Cardiac fibroblast (primary cell): ENCODE results near the gene CLEC16A.

Source experiments
- DNase-seq, 2 donors: peaks; one replicate each; pipeline versions ENCODE4 v3.0.0 to v3.0.0-alpha.2; 2010; ENCODE audit warnings: low read depth in 2 of 2
- H3K4me3 ChIP-seq, 2 donors: replicated peaks in 1 of 2; 1 replicate in 1 of 2; 2 replicates in 1 of 2; pipeline ENCODE4 v1.5.1; 2011; ENCODE audit warnings: low read depth in 2 of 2, low read length in 2 of 2, mild to moderate bottlenecking in 2 of 2, moderate library complexity in 1 of 2
- TF ChIP-seq, protein P1 (sequence below): IDR thresholded peaks from one replicate; pipeline ENCODE4 v1.5.1; 2011; ENCODE audit warnings: low read depth, mild to moderate bottlenecking, low read length, inconsistent platforms

The CLEC16A gene

DNA sequence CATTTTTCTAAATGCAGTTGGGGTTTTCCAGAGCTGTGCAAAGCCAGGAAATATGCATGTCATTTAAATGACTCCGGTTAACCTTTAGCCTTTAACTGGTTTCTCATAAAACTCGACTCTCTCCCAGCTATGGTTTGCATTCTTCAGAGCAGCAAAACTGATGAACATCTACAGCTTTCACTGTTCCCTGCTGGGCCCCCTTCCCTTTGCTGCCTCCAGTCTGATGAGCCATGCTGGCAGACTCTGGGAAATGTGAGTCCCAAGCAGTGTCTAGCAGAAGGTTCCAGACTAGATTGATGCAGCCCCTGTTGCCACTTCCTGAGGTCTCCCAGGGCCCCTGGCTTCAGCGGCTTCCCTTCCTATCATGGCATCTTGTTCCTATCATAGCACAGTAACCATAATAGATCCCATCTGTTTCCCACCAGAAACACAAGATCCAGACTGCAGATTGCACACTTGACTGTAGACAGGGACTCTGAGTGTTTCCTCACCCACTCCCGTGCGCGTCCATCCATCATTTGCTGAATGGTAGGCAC lies 135.4 kb downstream of the CLEC16A start:
- TF ChIP-seq, protein P1, sequence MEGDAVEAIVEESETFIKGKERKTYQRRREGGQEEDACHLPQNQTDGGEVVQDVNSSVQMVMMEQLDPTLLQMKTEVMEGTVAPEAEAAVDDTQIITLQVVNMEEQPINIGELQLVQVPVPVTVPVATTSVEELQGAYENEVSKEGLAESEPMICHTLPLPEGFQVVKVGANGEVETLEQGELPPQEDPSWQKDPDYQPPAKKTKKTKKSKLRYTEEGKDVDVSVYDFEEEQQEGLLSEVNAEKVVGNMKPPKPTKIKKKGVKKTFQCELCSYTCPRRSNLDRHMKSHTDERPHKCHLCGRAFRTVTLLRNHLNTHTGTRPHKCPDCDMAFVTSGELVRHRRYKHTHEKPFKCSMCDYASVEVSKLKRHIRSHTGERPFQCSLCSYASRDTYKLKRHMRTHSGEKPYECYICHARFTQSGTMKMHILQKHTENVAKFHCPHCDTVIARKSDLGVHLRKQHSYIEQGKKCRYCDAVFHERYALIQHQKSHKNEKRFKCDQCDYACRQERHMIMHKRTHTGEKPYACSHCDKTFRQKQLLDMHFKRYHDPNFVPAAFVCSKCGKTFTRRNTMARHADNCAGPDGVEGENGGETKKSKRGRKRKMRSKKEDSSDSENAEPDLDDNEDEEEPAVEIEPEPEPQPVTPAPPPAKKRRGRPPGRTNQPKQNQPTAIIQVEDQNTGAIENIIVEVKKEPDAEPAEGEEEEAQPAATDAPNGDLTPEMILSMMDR = no peak
- no peak overlapping the region for H3K4me3 ChIP-seq
- DNase-seq = peak; percentile 77 to 94

DNA sequence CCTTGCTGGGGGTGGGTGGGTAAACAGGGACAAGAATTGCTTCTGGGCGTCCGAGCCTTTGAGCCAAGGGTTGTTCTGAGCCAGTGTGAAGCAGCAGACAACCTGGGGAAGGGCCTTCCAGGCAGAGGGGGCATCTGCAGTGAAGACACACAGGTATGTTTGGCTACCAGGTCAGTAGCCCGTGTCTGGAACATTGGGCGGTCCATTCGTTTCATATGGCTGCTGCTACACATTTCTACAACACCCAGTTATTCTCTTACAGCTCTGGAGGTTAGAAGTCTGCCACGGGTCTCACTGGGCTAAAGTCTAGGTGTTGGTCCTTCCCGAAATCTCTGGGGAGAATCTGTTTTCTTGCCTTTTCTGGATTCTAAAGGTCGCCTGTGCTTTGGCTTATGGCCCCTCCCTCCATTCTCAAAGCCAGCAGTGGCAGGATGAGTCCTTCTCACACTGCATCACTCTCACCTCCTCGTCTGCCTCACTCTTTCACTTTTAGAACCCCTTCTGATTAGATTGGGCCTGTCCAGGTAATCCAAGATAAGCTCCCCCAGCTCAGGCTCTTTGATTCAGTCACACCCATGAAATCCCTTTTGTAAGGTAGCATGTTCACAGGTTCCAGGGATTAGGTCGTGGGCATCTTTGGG lies 136.1 kb downstream of the CLEC16A start:
- TF ChIP-seq, protein P1 = no peak

DNA sequence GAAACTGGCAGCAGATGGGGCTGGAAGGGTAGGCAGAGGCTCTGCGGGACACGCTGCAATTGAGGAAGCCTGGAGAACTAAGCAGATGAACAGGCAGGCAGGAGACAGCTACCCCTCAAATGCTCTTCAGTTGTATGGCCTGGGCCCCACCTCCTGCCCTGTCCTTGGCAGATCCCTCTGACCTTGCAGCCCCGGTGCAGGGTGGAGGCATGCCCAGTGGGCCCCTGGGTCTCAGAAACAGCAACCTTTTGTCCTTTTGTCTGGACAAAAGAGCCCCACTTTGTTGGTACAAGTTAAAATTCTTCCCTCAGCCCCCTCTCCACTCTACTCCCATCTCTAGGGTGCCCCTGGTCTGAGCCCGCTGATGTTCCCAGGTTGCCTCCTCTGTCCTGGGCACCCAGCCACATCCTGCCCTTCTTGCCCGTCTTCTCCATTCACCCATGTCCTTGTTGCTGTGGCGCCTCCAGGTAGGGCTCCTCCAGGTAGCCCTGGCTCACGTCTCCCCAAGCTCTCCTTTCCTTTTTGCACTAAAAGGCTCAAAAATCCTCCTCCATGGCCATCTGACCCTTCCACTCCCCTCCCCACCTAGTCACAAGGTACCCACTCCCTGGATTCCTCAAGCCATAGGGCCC lies 136.8 kb downstream of the CLEC16A start:
- no peak overlapping the region for H3K4me3 ChIP-seq
- TF ChIP-seq, protein P1 = no peak
- DNase-seq = no peak

More for the DNA sequence above, 136.1 kb downstream of the CLEC16A start:
- no peak overlapping the region for H3K4me3 ChIP-seq
- no peak for DNase-seq

DNA sequence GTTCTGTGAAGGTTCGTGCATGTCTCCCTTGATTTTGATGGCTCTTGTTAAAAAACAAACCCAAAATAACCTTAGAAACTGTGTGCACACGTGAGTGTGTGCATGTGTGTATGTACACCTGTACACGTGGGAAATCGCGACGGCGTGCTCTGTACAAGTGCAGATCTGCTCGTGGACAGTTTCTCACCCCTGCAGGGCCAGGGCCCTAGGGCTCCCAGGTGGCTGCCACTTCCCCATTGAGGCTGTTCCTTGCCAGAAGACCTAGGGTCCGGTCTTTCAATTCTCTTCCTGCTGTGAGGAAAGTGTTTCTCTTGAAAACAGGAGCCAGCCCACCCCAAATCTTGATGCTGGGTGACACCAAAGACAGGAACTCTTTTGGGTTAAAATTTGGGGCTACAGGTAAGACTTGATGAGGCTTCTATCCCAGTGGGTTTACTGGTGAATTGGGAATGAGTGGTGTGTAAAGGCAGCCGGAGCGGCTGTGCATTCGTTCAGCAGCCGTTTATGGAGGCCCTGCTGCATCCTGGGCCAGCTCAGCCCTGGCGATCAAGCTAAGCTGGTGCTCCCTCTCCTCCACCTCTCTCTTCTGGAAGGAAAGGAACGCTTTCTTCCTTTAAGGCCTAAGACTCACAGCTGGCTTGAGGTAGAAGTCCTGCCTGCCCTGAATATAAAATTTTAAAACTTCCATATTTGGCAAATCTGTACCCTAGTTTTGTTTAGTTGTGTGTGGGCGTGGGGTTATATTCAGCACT lies 137.9 kb downstream of the CLEC16A start:
- TF ChIP-seq, protein P1 = no peak
- H3K4me3 ChIP-seq = no peak overlapping the region
- DNase-seq = no peak

DNA sequence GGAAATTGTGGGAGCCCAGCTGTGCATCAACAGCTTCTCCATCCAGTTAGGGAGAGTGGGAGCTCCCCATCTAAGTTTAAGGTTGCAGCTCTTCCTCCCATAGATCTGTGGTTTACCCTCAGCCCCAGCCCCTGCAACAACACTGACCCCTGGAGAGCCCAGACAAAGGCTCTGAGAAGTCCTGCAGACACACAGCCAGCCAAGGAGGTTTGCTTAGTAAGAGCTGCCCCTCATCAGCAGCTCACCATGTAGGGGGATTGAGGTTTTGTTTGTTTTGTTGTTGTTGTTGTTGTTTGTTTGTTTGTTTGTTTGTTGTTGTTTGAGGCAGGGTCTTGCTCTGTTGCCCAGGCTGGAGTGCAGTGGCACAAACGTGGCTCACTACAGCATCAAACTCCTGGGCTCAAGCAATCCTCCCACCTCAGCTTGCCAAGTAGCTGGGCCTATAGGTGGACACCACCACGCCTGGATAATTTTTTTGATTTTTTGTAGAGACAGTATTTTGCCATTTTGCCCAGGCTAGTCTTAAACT lies 138.6 kb downstream of the CLEC16A start:
- TF ChIP-seq, protein P1 = no peak
- no peak for DNase-seq
- H3K4me3 ChIP-seq = no peak overlapping the region

DNA sequence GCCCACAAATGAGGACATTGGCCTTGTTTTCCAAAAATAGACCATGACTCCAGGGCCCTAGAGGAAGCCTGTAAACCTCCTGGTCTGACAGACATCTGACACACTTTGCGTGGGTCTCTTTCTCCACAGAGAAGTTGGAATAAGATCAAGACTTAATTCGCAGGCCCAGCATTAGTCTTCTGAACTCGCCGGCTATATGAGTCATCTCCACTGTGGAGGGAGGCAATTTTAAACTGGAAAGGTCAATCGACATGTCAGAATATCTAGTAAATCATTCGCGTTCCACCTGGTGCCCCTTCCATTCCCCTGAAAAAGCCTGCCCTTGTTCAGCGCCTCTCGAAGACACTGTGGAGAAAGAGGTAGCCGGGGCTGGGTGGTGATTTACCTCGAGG lies 140.1 kb downstream of the CLEC16A start:
- H3K4me3 ChIP-seq = no peak overlapping the region
- TF ChIP-seq, protein P1 = no peak
- DNase-seq = peak; percentile 73 to 81
